ENCODE measurements around the gene ABCF3. TPM values are rescaled to one million over a fixed set of nuclear protein-coding genes. Genes with fewer than 3 reads are reported as not detected.

The ABCF3 gene
- total RNA-seq, 1 experiment from 2014 or later = 56.1 TPM

DNA sequence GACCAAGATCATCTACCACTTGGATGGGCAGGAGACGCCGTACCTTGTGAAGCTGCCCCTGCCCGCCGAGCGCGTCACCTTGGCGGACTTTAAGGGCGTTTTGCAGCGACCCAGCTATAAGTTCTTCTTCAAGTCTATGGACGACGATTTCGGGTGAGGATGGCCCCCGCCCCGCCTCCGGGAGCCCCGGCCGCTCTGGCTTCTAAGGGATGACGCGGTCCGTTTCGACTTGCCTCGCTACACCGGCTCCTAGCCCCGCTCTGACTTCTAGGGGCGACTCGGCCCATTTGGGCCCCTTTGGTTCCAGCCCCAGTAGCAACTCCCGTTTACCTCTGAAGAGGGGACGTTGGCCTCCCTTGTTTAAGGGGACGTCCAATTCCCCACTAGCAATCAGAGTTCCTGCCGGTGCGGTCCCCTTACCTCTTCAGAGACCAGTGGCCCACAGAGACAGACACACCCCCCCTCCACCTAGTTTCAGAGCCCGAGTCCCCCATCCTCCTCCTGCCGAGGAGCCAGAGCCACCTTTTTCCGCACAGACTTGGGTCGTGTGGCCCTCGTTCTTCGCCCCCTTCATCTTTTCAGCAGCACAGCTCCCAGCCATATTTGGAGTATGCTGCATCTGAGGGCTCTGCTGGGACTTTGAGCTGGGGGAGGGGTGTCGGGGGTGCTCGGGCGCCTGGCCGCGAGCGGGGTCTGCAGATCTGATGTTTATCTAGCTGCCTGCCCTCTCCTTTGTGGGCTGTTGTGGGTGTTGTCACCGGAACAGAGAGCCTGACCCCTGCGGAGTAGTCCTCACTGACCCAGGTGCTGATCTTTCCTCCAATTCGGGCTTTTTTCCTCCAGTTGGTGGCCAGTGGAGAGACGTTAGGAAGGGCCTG, 30.1 kb upstream of the ABCF3 start:
- WGBS (ENCODE audit: extremely low coverage, insufficient read length, low lambda C conversion rate) = no CpG with 5 or more reads among the region's 47 CpGs
- peak; percentile 46 for DNase-seq
- Mint-ChIP-seq H3K27me3 (ENCODE audit: low read depth) (no peaks in the 10 kb centered on the region), H3K27ac (peak overlapping the region; percentile 93 to 98 (median 96)), H3K4me3 (peak overlapping the region; percentile 93 to 99), H3K4me1 (peaks cover 11 to 21% of the 10 kb centered on the region in 2 experiments), H3K36me3 (ENCODE audit: insufficient read depth in 1 of 3, low read depth in 3 of 3) (peaks cover 1 to 9% (median 4%) of the 10 kb centered on the region in 3 experiments; a peak in 5 of 7 replicates), H3K9me3 (no peaks in the 10 kb centered on the region; a peak in 1 of 5 replicates)
- peaks cover 6% of the 10 kb centered on the region for H3K23me2 ChIP-seq (ENCODE audit: insufficient read length, low read depth, low read length, poor library complexity, severe bottlenecking)
- H3K56ac ChIP-seq (ENCODE audit: insufficient read length, low read depth, low read length) = no peak overlapping the region
- no peaks in the 10 kb centered on the region; the same call in 1 of the 2 replicates for H3K4me1 ChIP-seq (ENCODE audit: insufficient read depth, low read length)
- no peak overlapping the region for H4K8ac ChIP-seq (replicated peaks; ENCODE audit: insufficient read length, low read depth, low read length)
- no peak overlapping the region for H3T11ph ChIP-seq (ENCODE audit: low read length)
- no peak overlapping the region for H4K5ac ChIP-seq (ENCODE audit: insufficient read length, low read depth, low read length)
- TF ChIP-seq, protein P1, sequence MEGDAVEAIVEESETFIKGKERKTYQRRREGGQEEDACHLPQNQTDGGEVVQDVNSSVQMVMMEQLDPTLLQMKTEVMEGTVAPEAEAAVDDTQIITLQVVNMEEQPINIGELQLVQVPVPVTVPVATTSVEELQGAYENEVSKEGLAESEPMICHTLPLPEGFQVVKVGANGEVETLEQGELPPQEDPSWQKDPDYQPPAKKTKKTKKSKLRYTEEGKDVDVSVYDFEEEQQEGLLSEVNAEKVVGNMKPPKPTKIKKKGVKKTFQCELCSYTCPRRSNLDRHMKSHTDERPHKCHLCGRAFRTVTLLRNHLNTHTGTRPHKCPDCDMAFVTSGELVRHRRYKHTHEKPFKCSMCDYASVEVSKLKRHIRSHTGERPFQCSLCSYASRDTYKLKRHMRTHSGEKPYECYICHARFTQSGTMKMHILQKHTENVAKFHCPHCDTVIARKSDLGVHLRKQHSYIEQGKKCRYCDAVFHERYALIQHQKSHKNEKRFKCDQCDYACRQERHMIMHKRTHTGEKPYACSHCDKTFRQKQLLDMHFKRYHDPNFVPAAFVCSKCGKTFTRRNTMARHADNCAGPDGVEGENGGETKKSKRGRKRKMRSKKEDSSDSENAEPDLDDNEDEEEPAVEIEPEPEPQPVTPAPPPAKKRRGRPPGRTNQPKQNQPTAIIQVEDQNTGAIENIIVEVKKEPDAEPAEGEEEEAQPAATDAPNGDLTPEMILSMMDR (conservative IDR thresholded peaks at IDR 0.05) = no peak
- H2BK5ac ChIP-seq (ENCODE audit: insufficient read length, low read length) = no peak overlapping the region
- H3K14ac ChIP-seq (ENCODE audit: insufficient read depth, low read length) = peak overlapping the region; percentile 37; the same call in 1 of the 2 replicates
- H3K23ac ChIP-seq (ENCODE audit: insufficient read length, low read depth, low read length) = no peak overlapping the region
- peak overlapping the region; percentile 75 for H3K4me2 ChIP-seq (ENCODE audit: insufficient read depth, insufficient read length, low read length)
- H2AK5ac ChIP-seq (ENCODE audit: insufficient read length, low read length) = no peak overlapping the region
- H2BK20ac ChIP-seq (ENCODE audit: low read depth, low read length, poor library complexity, severe bottlenecking) = no peak overlapping the region
- H3K9me3 ChIP-seq (ENCODE audit: control insufficient read depth, low read depth, low read length) = no peaks in the 10 kb centered on the region
- H3K9ac ChIP-seq (ENCODE audit: extremely low read depth, insufficient read length, low read length) = peak overlapping the region; percentile 75
- no peak overlapping the region for H2BK120ac ChIP-seq (ENCODE audit: low read depth, low read length, poor library complexity, severe bottlenecking)
- H2BK15ac ChIP-seq (ENCODE audit: low read depth, low read length) = no peak overlapping the region
- H3K4ac ChIP-seq (ENCODE audit: low read depth, low read length) = no peak overlapping the region
- H3K27ac ChIP-seq (ENCODE audit: insufficient read length, low read depth, low read length) = no peak overlapping the region
- no peaks in the 10 kb centered on the region for H4K20me1 ChIP-seq (ENCODE audit: control insufficient read depth, insufficient read depth, insufficient read length)
- H3K18ac ChIP-seq (ENCODE audit: insufficient read length, low read depth, low read length) = no peak overlapping the region
- H3K79me1 ChIP-seq (ENCODE audit: insufficient read depth, low read depth, low read length, poor library complexity, severe bottlenecking) = peaks cover 3% of the 10 kb centered on the region
- H3K27me3 ChIP-seq (ENCODE audit: insufficient read depth, low read length) = no peaks in the 10 kb centered on the region
- no peak overlapping the region for H4K91ac ChIP-seq (ENCODE audit: insufficient read length, low read depth, low read length)
- peaks cover 22% of the 10 kb centered on the region; the same call in 1 of the 2 replicates for H3K79me2 ChIP-seq (ENCODE audit: insufficient read depth, low read length)
- no peak overlapping the region for H2BK12ac ChIP-seq (ENCODE audit: insufficient read length, low read depth, low read length)
- H2AFZ ChIP-seq (ENCODE audit: low read length) = no peak overlapping the region
